GM18505 (cell line): ENCODE results near the gene HS6ST1.

ENCODE experiments used
- ATAC-seq: cut with Tn5 transposase; IDR thresholded peaks from one replicate; pipeline ENCODE4 v1.9.1; 2021; ENCODE audit not compliant: unreplicated experiment
- POLR2A ChIP-seq: IDR thresholded peaks from 4 replicates; pipeline ENCODE4 v1.6.1; 2011; ENCODE audit warnings: borderline replicate concordance; ENCODE audit not compliant: insufficient read depth, insufficient read length; ENCODE audit errors: extremely low read depth

HS6ST1 gene

GRCh38 chr2:128277961-128278681 is 40.5 kb downstream of the HS6ST1 start:
- no peak for ATAC-seq
- TF ChIP-seq POLR2A: no peak

GRCh38 chr2:128276878-128277675 is 41.6 kb downstream of the HS6ST1 start:
- TF ChIP-seq POLR2A: no peak
- ATAC-seq: no peak

GRCh38 chr2:128275498-128276045 is 43.1 kb downstream of the HS6ST1 start:
- no peak for TF ChIP-seq POLR2A
- ATAC-seq: no peak

GRCh38 chr2:128274218-128274617 is 44.5 kb downstream of the HS6ST1 start:
- no peak for ATAC-seq
- no peak for TF ChIP-seq POLR2A

GRCh38 chr2:128273469-128274081 is 45.1 kb downstream of the HS6ST1 start:
- no peak for TF ChIP-seq POLR2A
- ATAC-seq: no peak

- TF ChIP-seq POLR2A: no peak
These were observed 45.8 kb downstream of the HS6ST1 start for GRCh38 chr2:128272601-128273468.

GRCh38 chr2:128271911-128272600 is 46.6 kb downstream of the HS6ST1 start:
- TF ChIP-seq POLR2A: no peak
- no peak for ATAC-seq

More at GRCh38 chr2:128272601-128273468, 45.8 kb downstream of the HS6ST1 start:
- no peak for ATAC-seq

GRCh38 chr2:128271597-128271910 is 47.1 kb downstream of the HS6ST1 start:
- TF ChIP-seq POLR2A: no peak
- no peak for ATAC-seq

- no peak for ATAC-seq
- no peak for TF ChIP-seq POLR2A
These were observed 47.7 kb downstream of the HS6ST1 start for GRCh38 chr2:128270672-128271596.

GRCh38 chr2:128269990-128270671 is 48.5 kb downstream of the HS6ST1 start:
- no peak for TF ChIP-seq POLR2A

More at GRCh38 chr2:128269990-128270671, 48.5 kb downstream of the HS6ST1 start:
- ATAC-seq: no peak
